NOMO-1 (cell line): ENCODE data around the gene MAML2.

ENCODE experiments used
- DNase-seq, 2 experiments: peaks; one replicate each; lab custom pipeline; 2025; ENCODE audit not compliant: unreplicated experiment in 2 of 2; lab: John Stamatoyannopoulos, UW

The MAML2 gene

DNA sequence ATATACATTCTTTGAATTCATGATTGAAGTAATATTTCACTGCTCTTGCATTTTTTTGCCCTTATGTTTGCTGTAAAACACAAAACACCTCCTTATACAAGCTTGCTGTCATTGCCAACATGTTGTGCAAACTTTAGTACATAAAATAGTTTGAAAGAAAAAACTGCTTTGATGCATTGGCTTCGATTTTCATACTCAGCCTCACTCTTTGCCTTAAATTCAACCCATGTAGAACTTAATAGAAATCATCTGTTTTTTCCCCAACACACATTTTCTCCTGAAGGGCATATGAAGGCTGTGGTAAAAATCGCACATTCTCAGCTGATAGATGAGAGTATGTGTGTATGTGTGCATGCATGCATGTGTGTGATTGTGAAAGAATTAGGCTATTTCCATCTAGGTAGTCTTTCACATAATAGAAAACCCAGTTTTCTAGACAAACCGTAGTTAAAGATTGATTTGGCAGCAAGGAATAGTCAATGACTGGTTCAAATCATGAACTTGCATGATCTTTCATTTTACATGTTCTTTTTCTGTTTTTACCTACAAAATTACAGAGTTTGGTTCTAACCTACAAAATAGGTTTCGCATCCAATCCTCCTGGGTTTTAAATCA lies 346.3 kb downstream of the MAML2 start:
- no peak for DNase-seq

DNA sequence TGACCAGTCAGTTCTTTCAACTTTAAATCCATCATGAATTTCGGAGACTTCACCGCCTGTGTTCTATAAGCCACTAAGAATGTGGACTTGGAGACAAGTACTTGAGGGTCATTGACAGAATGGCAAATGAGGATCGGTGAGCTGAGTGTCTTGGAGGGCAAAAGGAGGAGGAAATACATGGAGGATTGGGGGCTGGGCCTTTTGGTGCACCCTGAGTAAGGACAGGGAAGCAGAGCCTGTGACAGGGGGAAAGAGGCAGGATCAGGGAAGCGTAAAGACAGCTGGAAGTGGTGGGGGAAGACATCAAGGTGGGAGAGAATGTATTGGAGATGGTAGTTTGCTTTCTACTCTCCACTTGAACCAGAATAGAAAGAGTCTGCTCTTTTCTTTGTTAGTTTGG lies 348.7 kb downstream of the MAML2 start:
- DNase-seq: no peak

DNA sequence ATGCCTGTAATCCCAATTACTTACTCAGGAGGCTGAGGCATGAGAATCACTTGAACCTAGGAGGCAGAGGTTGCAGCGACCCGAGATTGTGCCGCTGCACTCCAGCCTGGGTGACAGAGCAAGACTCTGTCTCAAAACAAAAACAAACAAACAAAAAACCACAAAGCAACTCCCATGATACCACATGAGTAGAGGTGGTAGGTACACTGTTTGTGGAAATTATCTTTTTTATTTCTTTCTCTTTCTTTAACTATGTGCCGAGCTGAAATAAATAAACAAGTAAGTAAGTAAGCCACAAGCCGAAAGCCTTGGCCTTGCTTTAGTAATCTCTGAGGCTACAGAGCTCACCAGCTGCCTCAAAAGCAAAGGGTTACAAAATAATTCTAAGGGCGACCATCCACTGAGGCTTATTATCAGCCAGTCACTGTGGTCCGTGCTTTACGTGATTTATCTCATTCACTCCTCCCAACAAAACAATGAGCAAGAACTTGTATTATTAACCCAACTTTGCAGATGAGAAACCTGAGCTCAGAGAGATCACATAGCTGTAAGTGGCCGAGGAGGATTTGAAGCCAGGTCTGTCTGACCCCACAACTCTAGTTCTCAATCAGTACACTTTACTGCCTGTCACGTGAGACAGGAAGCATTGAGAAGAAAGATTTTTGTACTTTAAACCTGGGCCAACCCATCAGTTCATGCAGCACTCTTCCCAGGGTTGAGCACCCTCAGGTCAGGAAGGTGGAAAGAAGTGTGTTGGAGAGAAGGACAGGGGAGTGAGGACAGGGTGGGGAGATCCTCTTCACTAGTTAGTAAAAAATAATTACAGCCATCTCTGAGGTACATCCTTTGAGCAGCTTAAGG lies 349.3 kb downstream of the MAML2 start:
- DNase-seq: no peak

DNA sequence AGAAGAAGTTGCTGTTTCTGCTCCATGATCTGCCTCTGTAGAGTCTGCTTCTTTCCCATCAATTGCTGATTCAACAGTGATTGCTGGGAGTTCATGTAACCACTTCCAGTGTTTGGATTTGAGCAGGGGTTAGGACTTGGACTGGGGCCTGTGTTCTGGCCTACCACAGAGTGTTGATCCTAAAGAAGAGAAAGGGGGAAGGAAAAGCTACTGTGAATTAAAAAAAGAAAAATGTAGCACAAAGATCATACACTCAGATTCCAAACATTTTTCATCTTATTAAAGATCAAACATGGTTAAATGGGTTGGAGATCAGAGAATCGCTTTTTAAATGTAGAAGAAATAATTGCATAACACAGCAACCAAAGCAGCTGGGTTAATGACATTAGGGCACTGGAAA lies 351.4 kb downstream of the MAML2 start:
- DNase-seq: no peak

DNA sequence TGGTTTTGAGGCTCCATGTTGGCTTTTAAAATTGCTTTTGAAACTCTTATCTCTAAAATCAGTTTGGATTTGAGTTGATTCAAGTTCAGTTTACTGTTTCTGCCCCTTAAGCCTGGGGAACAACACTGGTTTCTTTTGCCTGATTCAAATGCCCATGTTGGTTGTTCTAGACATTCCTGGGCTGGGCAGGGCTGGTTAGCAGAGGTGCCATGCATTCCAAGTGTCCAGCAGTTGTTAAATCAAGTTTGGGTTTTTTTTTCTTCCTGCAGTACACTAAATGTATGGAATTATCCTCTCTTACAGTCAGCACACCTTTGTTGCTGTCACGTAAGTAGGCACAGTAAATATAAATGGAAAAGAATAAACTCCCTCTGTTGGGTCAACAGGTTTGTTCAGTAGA lies 351.9 kb downstream of the MAML2 start:
- DNase-seq: no peak

DNA sequence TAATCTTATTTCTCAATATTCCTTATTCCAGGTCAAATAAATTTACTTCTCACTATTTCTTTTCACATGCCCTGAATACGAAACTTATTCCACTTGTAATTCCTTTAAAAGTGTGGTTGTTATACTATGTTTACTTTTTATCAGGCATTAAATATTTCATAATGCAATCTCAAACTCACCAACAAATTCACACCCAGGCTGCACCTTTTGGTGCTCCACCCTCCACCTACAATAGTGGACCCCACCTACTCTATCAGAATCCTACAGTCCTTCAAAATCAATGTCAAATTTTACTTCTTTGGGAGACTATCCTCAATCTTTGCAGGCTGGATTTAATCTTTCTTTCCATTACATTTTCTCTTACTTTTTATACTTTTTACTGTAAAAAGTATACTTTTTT lies 353.2 kb downstream of the MAML2 start:
- no peak for DNase-seq

DNA sequence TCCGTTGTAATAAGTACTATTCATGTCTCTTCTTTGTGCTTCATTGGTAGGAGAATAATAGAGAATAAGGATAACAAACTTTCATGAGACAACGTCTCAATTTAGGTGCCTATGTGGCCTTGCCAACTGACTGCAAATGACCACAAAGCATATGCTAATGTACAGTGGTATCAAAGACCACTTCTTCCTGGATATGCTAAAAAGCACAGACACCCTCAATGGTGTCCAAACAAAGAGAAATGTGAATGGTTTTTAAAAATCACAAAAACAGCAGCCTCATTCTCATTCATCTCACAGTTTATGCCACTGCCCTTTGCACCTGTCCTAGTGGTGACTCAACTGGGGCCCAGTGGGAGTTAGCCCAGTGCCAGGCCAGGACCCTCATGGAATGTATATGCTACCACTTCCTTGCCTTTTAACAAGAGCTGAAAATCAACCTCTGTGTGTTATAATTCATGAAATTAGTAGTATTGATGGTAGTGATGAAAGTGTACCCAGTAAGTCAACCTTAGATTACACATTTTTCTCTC lies 353.9 kb downstream of the MAML2 start:
- DNase-seq: no peak

DNA sequence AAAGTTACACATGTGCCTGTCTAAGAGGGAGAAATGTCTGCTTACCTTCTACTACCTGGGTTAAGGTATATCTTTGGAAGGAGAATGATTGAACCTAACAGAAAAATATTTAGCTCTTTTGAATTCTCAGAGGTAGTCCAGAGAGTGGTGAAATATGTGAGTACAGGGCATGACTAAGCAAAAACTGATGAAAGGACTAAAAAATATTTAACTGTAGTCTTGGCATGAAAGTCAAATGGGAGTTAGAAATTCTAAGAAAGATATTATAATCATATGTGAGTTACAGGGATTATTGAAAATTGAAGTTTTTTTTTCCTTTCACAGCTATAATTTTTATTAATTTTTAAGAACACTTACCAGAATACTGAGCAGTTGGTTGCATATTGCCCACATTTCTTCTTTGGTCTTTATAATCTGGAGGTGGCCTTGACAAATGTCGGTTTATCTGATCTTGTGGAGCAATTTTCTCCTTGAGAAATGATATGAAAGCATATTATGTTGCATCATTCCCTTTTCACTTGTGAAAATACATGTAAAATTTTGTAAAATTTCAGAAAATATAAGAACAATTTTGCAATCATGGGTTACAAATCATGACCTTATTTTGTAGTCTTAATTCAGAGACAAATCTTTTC lies 357.7 kb downstream of the MAML2 start:
- DNase-seq: no peak

DNA sequence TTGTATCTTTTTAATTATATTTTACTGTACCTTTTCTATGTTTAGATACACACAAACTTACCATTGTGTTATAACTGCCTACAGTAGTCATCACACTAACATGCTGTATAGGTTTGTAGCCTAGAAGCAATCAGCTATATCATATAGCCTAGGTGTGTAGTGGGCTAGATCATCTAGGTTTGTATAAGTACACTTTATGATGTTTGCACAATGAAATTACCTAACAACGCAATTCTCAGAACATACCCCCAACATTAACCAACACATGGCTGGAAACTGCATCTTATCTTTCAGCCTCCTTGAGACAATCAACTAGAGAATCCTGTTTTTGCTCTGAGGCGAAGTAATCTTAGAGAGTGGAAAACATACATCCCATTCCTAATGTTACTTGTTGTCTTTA lies 358.9 kb downstream of the MAML2 start:
- DNase-seq: no peak

DNA sequence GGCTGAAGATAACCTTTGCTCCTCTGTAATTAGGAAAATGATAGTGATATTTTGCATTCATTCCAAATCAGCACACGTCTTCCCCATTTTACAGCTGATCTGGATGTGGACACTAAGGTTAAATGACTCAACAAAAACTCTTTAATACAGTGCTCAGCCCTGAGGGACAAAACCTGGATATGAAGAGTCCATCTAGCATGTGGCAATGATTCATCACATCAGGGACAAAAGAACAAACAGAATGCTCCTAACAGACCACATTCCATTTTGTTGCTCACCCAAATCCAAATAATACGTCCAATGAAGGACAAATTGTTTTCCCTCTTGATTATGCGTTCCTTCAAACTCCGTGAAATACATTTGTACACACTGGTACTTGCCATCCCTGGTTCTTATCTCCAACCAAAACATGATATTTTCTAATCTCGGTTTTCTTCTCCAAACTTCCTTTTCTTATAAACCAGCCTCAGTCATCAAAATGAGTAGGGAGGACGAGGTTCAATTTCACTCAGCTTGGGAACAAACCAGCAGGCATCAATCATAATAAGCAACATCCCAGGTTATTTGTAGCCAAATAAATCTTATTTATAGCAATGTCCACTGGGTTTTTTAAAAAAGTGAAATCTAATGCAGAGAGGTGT lies 365.3 kb downstream of the MAML2 start:
- DNase-seq: no peak

DNA sequence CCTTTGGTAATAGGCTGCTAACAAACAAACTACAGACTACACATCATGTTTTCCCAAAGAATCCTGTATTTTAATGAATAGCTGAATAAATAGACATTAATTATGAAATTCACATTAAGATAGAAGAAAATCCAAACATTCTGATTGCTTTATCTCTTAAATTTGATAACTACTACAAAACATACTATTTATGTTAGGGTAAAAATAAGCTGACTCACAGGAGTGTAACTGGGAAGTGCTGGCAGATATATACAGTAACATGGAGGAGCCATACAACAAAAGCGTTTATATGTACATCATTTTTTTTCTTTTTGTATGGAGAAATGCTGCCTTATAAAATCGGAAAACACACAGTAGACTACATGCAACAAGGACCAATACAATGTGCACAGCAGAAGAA lies 366.4 kb downstream of the MAML2 start:
- no peak for DNase-seq

DNA sequence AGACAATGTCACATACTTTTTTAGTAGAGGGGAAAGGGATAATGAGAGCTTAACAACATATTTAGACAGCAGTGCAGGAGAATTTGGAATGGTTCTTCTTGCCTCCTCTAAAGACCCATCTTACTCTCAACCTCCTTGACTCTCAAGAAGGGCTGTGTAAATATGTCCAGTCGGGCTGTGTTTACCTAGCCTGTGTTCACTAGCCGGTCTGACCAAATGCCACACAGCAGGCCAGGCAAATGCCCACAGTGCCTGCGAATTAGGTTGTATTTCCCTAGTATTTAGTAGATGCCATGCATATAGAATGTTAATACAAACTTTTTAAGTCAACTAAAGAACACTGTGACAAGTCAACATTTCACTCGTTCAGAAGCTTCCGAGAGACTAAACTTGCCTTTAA lies 367.7 kb downstream of the MAML2 start:
- no peak for DNase-seq

DNA sequence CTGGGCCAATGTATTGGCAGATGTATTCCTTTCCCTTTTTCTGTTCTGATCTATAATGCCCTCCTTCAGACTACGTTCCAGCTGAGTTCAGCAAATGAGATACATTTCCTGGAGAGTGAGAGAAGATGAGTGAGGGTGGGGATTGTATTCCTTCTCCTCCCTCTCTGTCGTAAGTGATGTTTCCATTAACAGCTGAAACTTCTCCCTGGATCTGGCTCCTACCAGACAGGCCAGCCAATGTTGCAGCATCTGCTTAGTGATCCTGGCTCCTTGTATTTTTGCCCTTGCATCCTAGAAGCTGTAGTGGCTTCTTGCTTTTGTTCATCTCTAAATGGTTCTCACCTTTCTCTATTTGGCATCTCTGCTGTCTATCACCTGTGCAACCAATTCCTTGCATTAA lies 370.9 kb downstream of the MAML2 start:
- no peak for DNase-seq

DNA sequence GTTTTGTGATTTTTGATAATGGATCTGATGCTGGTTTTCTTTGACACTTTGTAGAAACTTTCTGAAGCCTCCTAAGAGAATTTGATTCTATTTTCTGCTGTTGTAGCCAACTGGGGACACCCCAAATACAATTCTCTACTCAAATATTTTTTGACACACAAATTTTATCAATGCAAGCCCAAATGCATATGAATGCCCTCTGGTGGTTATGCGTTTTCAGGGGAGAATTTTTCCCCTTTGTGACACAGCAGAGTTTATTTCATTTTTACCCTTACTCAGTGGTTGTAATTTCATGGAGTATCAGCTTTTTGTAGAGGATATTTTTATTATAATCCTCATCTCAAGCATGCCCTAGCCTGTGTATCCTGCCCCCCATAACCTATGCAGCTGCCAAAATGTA lies 374.4 kb downstream of the MAML2 start:
- no peak for DNase-seq

DNA sequence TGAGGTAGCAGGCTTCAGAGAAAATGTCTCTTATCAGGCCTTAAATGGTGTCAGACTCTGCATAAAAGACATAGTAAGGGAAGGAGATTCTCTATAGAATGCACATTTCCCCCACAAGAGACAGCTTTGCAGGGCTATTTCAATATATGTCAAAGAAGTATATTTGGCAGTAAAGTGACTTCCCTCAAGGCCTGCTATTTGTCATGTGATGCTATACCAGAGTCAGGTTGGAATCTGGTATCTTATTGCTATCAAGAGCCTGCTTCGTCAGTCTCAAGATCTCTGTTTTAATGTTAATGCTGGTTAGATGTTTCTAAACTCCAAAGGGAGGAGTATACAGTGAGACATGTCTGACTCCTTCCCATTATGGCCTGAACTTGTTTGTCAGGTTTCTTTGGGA lies 378.7 kb downstream of the MAML2 start:
- no peak for DNase-seq

DNA sequence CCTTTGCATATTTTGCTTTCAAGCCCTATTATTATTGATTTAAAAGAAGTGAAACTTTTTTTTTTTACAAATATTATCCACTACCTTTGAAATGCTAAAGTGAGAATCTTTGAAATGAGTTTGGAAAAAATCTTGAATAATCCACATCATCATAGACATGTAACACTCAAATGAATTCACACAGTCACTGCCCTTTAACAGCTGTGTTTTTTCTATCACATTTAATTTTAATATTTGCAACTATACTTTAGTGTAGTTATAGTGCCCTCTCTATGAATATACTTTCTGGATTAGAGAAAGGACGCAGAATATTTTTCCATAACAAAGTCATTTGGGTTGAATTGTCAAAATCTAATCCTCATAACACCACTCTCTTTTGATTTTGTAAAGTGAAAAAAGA lies 381.2 kb downstream of the MAML2 start:
- no peak for DNase-seq

DNA sequence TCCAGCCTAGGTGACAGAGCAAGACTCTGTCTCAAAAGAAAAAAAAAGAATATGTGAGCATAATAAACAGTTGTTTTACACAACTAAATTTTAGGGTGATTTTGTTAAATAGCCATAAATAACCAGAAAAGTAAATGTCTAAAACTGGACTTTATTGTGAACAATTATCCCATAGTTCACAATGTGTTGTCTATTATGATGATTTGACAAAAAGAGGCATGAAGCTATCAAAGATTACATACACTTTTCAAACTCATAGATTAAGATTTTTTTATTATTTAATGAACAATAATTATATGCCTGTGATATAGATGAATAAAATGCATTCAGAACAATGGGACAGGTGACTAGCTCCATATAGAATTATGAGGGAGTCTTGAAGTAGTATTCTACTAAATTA lies 392.1 kb downstream of the MAML2 start:
- DNase-seq: no peak

DNA sequence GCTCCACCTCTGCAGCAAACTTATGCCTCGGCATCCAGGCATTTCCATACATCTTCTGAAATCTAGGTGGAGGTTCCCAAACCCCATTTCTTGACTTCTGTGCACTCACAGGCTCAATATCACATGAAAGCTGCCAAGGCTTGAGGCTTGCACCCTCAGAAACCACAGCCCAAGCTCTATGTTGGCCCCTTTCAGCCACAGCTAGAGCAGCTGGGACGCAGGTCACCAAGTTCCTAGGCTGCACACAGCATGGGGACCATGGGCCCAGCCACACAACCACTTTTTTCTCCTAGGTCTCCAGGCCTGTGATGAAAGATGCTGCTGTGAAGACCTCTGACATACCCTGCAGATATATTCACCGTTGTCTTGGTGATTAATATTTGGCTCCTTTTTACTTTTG lies 394.4 kb downstream of the MAML2 start:
- no peak for DNase-seq

DNA sequence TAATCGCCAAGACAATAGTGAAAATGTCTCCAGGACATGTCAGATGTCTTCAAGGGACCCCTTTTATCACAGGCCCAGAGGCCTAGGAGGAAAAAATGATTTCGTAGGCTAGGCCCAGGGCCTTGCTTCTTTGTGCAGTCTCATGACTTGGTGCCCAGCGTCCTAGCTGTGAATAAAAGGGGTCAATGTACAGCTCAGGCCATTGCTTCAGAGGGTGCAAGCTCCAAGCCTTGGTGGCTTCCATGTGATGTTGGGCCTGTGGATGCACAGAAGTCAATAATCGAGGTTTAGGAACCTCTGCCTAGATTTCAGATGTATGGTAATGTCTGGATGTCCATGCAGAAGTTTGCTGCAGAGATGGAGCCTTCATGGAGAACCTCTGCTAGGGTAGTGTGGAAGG lies 398.4 kb downstream of the MAML2 start:
- DNase-seq: no peak

DNA sequence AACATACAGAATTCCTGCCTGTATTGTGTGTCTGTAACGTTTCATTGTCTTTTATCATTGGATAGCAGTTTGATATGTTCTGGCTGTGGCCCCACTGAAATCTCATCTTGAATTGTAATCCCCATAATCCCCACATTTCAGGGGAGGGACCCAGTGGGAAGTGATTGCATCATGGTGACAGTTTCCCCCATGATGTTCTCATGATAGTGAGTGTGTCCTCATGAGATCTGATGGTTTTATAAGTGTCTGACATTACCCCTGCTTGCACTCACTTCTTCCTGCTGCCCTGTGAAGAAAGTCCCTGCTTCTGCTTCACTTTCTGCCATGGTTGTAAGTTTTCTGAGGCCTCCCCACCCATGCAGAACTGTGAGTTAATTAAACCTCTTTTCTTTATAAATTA lies 399.4 kb downstream of the MAML2 start:
- no peak for DNase-seq

DNA sequence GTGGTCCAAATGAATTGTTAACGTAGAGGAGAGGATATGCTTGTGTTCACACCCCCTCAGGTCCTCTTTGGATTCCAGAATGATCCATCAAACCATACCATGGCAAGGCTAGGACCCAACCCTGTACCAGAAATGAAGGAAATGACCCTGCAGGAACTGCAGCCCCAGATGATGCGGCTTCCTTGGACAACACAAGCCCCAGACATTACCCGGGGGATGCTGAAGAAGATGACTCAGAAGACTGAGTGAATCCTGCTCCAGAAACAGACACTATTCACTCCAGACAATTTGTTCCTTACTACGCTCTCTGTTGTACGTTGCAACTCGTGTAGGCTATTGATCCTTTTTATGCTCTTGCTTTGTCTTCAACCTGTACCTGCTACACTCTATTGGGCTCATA lies 403.9 kb downstream of the MAML2 start:
- no peak for DNase-seq
